NCI-H1694 (cell line): Measurements from ENCODE around the gene AGBL4.
A peak's percentile ranks its signal among the peaks of the same experiment; 100 is the strongest.
"Not testable (repeated sequence)": the region's sequence is repeated elsewhere in the genome, so short reads cannot be mapped to it uniquely, and the experiment has no call there.

Experiments used
- DNase-seq: peaks from one replicate; lab custom pipeline; 2025; lab: John Stamatoyannopoulos, UW

The AGBL4 gene

GRCh38 chr1:49306507-49307070, 717.2 kb downstream of the AGBL4 start:
- no peak for DNase-seq

- not testable (repeated sequence) for DNase-seq
Observed at GRCh38 chr1:49302400-49302799, 721.4 kb downstream of the AGBL4 start.

GRCh38 chr1:49298304-49298703, 725.5 kb downstream of the AGBL4 start:
- no peak for DNase-seq

GRCh38 chr1:49297783-49298182, 726.0 kb downstream of the AGBL4 start:
- DNase-seq: peak; percentile 2

- DNase-seq: no peak
Observed at GRCh38 chr1:49294539-49294938, 729.2 kb downstream of the AGBL4 start.

GRCh38 chr1:49293016-49293415, 730.7 kb downstream of the AGBL4 start:
- no peak for DNase-seq

GRCh38 chr1:49257211-49258049, 766.3 kb downstream of the AGBL4 start:
- not testable (repeated sequence) for DNase-seq

GRCh38 chr1:49252917-49253316, 770.8 kb downstream of the AGBL4 start:
- no peak for DNase-seq

- no peak for DNase-seq
Observed at GRCh38 chr1:49251019-49251784, 772.6 kb downstream of the AGBL4 start.

GRCh38 chr1:49240709-49241221, 783.0 kb downstream of the AGBL4 start:
- no peak for DNase-seq

GRCh38 chr1:49234988-49235387, 788.8 kb downstream of the AGBL4 start:
- no peak for DNase-seq

GRCh38 chr1:49229555-49229954, 794.2 kb downstream of the AGBL4 start:
- DNase-seq: no peak

GRCh38 chr1:49226758-49227157, 797.0 kb downstream of the AGBL4 start:
- DNase-seq: no peak

GRCh38 chr1:49225464-49225863, 798.3 kb downstream of the AGBL4 start:
- DNase-seq: no peak

GRCh38 chr1:49213301-49213700, 810.5 kb downstream of the AGBL4 start:
- no peak for DNase-seq

- DNase-seq: no peak
Observed at GRCh38 chr1:49208712-49209111, 815.0 kb downstream of the AGBL4 start.

- no peak for DNase-seq
Observed at GRCh38 chr1:49204720-49205119, 819.0 kb downstream of the AGBL4 start.

- no peak for DNase-seq
Observed at GRCh38 chr1:49200738-49201137, 823.0 kb downstream of the AGBL4 start.

GRCh38 chr1:49199564-49199963, 824.2 kb downstream of the AGBL4 start:
- DNase-seq: no peak

- DNase-seq: no peak
Observed at GRCh38 chr1:49197081-49197480, 826.7 kb downstream of the AGBL4 start.

- no peak for DNase-seq
Observed at GRCh38 chr1:49190138-49190537, 833.6 kb downstream of the AGBL4 start.

- DNase-seq: no peak
Observed at GRCh38 chr1:49187056-49187455, 836.7 kb downstream of the AGBL4 start.
